ENCODE results near the gene ULK4.

- TF ChIP-seq EZH2 (IDR thresholded peaks at IDR 0.05; ENCODE audit: borderline replicate concordance, low read depth, low read length, severe bottlenecking) (no peak), CTCF (IDR thresholded peaks at IDR 0.05; ENCODE audit: borderline replicate concordance, extremely low read depth, low read length, poor library complexity, severe bottlenecking) (no peak)
Measured at GRCh38 chr3:41674449-41674848, 287.5 kb downstream of the ULK4 start.

All from DND-41 (cell line).